HEK293 (cell line): Measurements from ENCODE around the gene EVX1.

Source experiments
- ZNF2 ChIP-seq: fragments of 450-650 bp; formaldehyde crosslinking; IDR thresholded peaks from 2 replicates; pipeline ENCODE4 v1.5.1; 2016; ENCODE audit warnings: missing biosample characterization, missing genetic modification characterization
- ZNF776 ChIP-seq: fragments of 450-650 bp; formaldehyde crosslinking; IDR thresholded peaks from 2 replicates; pipeline ENCODE4 v1.5.0; 2017; ENCODE audit warnings: missing biosample characterization, missing genetic modification characterization, borderline replicate concordance
- ZNF777 ChIP-seq: fragments of 450-650 bp; formaldehyde crosslinking; IDR thresholded peaks from 2 replicates; pipeline ENCODE4 v1.5.1; 2017; ENCODE audit warnings: missing biosample characterization, missing genetic modification characterization, borderline replicate concordance
- ZNF830 ChIP-seq: fragments of 450-650 bp; IDR thresholded peaks from 2 replicates; pipeline ENCODE4 v1.5.0; 2018; ENCODE audit warnings: missing biosample characterization, missing genetic modification characterization, low read depth, mild to moderate bottlenecking, moderate library complexity
- ZSCAN18 ChIP-seq: fragments of 450-650 bp; formaldehyde crosslinking; IDR thresholded peaks from 2 replicates; pipeline ENCODE4 v1.5.1; 2016; ENCODE audit warnings: missing biosample characterization, missing genetic modification characterization
- TF ChIP-seq, protein P1 (sequence below): fragments of 450-650 bp; formaldehyde crosslinking; IDR thresholded peaks from 2 replicates; pipeline ENCODE4 v1.5.1; 2016; ENCODE audit warnings: missing biosample characterization, missing genetic modification characterization

- TF ChIP-seq ZNF776 (no peak), ZNF830 (no peak), ZSCAN18 (no peak), ZNF777 (tag by site-specific recombination) (no peak), ZNF2 (tag by site-specific recombination) (no peak)
- TF ChIP-seq, protein P1, sequence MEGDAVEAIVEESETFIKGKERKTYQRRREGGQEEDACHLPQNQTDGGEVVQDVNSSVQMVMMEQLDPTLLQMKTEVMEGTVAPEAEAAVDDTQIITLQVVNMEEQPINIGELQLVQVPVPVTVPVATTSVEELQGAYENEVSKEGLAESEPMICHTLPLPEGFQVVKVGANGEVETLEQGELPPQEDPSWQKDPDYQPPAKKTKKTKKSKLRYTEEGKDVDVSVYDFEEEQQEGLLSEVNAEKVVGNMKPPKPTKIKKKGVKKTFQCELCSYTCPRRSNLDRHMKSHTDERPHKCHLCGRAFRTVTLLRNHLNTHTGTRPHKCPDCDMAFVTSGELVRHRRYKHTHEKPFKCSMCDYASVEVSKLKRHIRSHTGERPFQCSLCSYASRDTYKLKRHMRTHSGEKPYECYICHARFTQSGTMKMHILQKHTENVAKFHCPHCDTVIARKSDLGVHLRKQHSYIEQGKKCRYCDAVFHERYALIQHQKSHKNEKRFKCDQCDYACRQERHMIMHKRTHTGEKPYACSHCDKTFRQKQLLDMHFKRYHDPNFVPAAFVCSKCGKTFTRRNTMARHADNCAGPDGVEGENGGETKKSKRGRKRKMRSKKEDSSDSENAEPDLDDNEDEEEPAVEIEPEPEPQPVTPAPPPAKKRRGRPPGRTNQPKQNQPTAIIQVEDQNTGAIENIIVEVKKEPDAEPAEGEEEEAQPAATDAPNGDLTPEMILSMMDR (tag by site-specific recombination) = no peak
Observed at GRCh38 chr7:27251136-27251651, 8.6 kb downstream of the EVX1 start.
